GM19438 (cell line): Measurements from ENCODE around the gene NISCH.

ENCODE experiments used
- ATAC-seq: cut with Tn5 transposase; IDR thresholded peaks from one replicate; pipeline ENCODE4 v1.9.1; 2021; ENCODE audit warnings: low read depth; ENCODE audit not compliant: unreplicated experiment

The NISCH gene

GRCh38 chr3:52469001-52469400 is 13.6 kb downstream of the NISCH start:
- no peak for ATAC-seq

- no peak for ATAC-seq
These were observed 15.5 kb downstream of the NISCH start for GRCh38 chr3:52470920-52471319.

- ATAC-seq: no peak
These were observed 16.2 kb downstream of the NISCH start for GRCh38 chr3:52471371-52472238.

- ATAC-seq: no peak
These were observed 17.0 kb downstream of the NISCH start for GRCh38 chr3:52472239-52473000.

- ATAC-seq: no peak
These were observed 17.6 kb downstream of the NISCH start for GRCh38 chr3:52473026-52473425.

GRCh38 chr3:52477076-52477795 is 21.8 kb downstream of the NISCH start:
- no peak for ATAC-seq

- no peak for ATAC-seq
These were observed 22.3 kb downstream of the NISCH start for GRCh38 chr3:52477796-52478095.

GRCh38 chr3:52479037-52479876 is 23.9 kb downstream of the NISCH start:
- no peak for ATAC-seq

GRCh38 chr3:52479877-52480575 is 24.6 kb downstream of the NISCH start:
- ATAC-seq: no peak

- no peak for ATAC-seq
These were observed 25.6 kb downstream of the NISCH start for GRCh38 chr3:52480768-52481715.

- ATAC-seq: no peak
These were observed 26.6 kb downstream of the NISCH start for GRCh38 chr3:52481819-52482521.

GRCh38 chr3:52483081-52483480 is 27.7 kb downstream of the NISCH start:
- ATAC-seq: no peak

GRCh38 chr3:52483577-52484381 is 28.4 kb downstream of the NISCH start:
- no peak for ATAC-seq

- no peak for ATAC-seq
These were observed 29.5 kb downstream of the NISCH start for GRCh38 chr3:52484680-52485461.

- ATAC-seq: no peak
These were observed 31.8 kb downstream of the NISCH start for GRCh38 chr3:52487050-52487787.
